Measurements from ENCODE around the gene TARS1.
A peak's percentile ranks its signal among the peaks of the same experiment; 100 is the strongest.
"Not testable (repeated sequence)": the region's sequence is repeated elsewhere in the genome, so short reads cannot be mapped to it uniquely, and the experiment has no call there.

TARS1 gene

DNA sequence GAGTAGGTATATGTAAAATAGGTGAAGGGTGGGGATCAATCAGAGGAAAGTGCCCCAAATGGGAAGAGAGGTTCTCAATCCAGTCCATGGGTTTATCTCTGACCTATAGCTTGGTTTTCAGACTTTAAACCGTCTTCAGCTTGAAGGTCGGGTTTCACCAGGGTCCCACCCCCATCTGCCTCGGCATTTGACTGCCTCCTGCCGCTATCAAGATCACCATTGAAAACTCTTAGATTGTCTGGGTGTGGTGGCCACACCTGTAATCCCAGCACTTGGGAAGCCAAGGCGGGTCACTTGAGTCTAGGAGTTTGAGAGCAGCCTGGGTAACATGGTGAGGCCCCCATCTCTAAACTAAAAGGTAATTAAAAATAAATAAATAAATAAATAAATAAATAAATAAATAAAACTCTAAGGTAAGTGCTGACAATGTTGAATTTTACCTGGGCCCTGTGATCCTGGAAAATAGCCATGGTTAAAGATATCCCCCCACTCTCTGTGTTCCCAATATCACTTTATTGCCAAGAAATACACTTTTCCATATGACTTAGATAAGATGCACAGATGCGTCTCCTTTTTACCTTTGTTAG, 48.8 kb downstream of the TARS1 start:
- DNase-seq = no peak

DNA sequence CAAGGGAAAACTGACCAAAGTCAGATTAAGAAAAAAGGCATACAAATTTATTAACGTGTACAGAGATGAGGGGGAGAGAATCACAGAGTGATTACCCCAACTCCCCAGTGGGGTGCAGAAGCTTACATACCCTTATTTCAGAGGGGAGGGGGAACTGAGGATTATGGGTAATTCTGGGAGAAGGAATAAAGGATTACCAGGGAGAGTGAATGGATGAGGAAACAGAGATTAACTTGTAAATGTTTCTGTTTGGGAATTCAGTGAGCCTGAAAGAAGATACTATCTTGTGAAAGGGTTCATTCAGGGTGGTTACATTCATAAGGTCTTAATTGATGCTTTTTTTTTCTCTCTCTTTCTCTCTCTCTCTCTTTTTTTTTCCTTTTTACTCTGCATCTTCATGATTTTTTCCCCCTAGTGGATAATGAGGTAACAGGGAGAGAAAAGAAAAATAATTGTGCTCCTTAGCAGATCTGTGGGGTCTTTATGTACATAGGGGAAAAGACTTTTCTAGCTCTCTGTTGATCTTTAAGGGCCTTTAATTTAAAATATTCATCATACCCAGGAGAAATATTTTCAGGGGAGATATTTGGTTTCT, 49.4 kb downstream of the TARS1 start:
- DNase-seq = no peak

DNA sequence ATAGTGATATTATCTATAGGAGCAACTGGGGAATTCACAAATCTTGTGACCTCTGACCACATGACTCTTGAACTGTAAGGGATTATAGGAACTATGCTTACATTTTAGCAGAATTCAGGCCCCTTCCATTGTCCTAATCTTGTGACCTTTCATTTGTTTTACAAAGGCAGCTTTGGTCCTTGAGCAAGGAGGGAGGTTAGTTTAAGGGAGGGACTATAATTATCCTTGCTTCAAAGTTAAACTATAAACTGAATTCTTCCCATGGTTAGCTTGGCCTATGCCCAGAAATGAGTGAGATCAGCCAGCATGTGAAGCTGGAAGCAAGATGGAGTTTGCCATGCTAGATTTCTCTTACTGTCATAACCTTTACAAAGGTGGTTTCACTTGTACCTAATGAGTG, 51.2 kb downstream of the TARS1 start:
- no peak for DNase-seq

DNA sequence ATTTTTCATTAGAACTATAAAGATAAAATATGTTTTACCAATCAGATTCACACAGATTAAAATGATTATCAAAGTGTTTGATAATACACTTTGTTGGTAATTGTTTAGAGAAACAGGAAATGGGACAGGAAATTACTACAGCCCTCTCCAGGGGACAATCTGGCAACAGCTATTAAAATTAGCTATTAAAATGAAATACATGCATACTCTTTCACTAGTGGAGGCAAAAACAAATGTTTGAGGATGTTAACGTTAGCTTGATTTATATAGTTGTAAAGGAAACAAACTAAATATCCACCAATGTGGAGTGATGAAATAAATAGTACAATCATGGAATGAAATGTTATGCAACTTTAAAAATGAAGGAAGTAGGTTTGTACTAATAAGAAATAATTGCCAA, 53.7 kb downstream of the TARS1 start:
- DNase-seq = peak; percentile 46

DNA sequence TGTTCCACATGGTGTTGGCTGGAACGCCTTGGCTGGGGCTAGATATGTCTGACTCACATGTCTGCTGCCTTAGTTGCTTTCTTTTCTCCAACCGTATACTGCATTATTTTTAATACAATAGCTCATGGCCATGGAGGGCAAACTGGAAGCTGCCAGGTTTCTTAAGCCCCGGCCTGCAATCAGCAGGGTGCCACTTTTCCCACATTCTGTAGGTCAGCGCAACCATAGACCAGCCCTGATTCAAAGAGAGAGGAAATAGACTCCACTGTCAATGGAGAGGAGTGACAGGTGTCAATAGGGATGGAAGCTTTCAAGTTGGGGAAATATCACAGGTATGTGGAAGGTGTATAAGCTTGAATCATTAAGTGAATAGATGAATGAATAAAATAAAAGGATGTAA, 60.5 kb downstream of the TARS1 start:
- no peak for DNase-seq

DNA sequence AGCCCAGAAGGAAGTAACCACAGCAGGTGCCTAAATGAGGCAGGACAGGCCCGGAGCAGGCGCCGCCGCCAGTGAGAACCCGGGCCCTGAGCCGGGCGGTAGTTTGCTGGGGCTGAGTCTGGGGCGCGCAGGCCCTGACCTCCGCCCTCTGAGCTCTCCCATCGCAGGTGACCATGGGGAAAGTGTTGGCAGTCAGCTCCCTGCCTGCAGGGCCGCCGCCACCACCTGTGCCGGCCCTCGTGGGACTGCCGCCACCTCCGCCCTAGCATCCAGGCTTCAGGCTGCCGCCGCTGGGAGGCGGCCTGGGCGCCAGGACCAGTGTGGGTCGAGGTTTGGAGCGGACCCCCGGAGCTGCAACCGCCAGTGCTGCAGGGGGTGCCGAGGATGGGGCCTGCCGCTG, 61.1 kb downstream of the TARS1 start:
- no peak for DNase-seq

DNA sequence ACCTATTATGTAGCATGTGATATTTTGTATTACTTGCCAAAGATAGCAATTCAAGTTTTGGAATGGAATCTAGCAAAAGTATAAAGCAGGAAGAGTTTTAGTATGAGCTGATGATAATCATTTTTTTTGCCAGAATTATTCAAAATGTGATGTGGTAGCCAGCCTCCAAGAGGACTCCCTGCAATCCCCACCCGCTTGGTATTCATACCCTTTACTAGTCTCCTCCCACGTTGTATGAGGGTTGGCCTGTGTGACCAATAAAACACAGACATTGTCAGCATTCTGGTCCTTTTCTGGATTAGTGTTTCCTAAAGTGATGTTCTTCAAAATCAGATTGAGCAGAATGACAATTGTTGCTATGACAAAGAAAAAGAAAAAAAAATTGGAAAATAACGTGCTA, 63.8 kb downstream of the TARS1 start:
- no peak for DNase-seq

DNA sequence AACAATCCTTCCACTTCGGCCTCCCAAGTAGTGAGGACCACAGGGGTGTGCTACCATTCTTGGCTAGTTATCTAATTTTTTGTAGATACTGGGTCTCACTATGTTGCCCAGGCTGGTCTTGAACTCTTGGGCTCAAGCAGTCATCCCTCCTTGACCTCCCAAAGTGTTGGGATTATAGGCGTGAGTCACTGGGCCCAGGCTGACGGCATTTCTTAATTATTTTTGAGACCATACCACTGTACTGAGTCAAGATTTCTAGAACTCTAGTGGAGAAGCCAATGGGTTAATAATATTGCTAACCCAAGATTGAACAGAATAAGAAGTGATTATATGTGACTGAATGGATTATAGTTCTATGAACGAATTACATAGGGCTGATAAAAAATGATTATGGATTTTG, 66.7 kb downstream of the TARS1 start:
- peak; percentile 8 for DNase-seq

DNA sequence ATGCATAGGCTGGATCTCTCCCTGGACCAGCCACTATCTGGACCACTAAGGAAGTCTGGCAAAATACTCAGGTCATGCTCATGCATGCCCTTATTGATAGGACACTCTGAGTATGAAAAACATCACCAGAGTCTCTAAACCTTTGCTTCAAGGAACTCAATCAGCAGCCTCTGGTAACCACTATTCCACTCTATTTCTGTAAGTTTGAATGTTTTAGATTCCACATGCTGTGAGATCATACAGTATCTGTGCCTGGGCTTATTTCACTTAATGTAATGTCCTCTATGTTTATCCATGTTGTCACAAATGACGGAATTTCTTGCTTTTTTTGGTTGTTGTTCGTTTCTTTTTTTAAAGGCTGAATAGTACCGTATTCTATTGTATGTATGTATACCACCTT, 68.3 kb downstream of the TARS1 start:
- DNase-seq = peak; percentile 3

DNA sequence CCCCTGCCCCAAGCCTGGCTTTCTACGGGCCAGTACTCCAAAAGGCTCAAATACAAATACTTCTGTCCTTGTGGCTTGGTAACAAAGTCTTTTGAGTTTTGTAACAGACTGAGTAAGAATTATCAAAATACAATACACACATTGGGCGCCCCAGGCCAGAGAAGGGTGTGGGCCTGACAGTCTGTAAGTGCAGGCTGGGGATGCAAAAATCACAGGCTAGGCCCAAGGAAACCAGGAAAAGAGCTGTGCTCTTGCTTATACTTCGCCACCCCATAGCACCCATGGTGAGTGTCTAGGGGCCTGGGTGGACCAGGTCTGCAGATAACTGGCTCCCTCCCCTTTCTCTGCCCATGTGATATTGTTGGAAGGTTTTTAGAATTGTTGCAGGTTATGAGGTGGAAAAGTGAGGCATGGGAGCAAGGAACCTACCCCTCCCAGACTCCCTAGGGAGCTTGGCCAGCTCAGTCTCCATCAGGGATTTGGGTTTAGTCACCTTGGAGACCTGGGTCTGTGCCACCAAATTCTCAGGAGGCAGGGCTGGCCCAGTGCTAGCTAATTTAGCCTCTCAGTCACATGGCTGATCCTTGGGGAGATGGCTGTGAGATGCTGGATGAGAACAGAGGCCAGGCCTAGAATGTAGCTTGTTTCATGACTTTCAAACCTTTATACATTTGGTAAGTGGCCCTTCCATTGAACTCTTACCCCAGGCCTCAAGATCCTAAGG, 72.9 kb downstream of the TARS1 start:
- DNase-seq = peak; percentile 18

DNA sequence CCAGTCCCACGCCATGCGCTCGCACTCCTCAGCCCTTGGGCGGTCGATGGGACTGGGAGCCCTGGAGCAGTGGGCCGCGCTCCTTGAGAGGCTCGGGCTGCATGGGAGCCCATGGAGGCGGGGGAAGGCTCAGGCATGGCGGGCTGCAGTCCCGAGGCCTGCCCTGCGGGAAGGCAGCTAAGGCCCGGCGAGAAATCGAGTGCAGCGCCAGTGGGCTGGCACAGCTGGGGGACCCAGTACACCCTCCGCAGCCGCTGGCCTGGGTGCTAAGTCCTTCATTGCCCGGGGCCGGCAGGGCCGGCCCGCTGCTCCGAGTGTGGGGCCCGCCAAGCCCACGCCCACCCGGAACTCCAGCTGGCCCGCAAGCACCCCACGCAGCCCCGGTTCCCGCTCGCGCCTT, 74.6 kb downstream of the TARS1 start:
- DNase-seq = not testable (repeated sequence)

DNA sequence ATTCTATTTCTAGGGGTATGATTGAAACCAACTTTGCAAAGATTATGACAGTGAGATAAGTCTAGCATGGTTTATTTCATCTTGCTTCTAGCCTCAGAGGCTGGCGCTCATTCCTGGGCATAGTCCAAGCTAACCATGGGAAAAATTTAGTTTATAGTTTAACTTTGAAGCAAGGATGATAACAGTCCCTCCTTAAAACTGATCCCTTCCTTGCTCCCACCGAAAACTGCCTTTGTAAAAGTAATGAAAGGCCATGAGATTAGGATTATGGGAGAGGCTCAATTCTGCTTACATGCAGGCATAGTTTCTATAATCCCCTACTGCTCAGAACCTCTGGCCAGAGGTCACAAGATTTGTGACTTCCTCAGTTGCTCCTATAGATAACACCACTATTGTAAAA, 75.7 kb downstream of the TARS1 start:
- no peak for DNase-seq
